ENCODE data around the gene FBXW5.

FBXW5 gene

DNA sequence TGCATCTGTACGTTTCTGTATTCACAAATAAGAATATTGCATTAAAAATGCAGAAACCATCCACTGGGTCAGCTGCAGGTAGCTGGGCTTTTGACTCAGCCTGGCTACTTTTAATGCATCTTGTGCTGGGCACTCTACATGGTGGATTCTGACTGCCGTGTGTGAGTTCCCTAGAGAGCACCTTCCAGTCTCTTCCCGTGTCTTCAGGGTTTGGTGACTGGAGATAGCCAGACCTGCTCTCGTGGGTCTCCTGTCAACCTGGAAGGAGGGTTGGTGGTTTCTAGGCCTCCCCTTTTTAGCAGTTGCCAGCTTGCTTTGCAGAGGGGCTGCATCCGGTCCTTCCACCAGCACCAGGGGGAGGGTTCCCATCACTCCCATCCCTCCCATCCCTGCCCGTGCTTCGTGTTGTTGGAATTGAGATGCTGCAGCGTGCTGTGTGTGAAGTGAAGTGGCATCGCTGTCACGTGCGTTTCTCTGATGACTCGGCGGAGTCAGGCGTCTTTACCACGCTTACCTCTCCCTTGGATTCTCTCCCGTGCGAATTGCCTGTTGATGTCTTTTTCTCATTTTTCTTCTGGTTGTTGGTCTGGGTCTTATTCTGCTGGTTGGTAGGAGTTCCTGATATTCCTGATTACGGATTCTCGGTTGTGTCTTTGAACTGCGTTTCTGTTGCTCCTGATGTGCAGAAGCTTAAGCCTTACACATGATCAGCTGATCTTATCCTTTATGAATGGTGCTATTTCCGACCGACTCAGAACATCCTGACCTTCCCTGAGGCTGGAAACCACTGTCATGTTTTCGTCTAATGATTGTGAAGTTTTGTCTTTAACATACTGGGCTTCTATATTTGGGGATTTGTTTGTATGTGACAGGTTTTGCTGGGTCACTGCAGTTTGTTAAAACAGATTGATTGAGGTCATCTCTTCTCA, 16.9 kb downstream of the FBXW5 start:
- no peak for ATAC-seq

DNA sequence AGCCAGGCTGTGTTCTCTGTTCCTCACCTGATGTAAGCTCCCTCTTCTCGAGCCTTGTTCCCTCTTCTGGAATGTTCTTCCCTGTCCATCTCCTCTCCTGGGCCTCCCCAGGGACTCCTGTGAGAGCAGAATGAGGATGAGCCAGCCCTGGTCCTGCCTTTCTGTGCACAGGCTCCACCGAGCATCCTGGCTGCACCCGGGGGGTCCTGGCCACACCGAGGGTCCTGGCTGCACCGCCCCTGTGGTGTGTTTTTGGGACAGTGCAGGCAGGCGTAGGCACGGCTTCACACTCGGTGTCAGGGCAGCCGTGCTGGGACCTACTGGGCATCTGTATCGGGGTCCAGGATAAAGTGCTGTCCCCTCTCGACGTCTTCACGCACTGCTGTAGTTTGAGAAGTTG, 17.8 kb downstream of the FBXW5 start:
- no peak for ATAC-seq

DNA sequence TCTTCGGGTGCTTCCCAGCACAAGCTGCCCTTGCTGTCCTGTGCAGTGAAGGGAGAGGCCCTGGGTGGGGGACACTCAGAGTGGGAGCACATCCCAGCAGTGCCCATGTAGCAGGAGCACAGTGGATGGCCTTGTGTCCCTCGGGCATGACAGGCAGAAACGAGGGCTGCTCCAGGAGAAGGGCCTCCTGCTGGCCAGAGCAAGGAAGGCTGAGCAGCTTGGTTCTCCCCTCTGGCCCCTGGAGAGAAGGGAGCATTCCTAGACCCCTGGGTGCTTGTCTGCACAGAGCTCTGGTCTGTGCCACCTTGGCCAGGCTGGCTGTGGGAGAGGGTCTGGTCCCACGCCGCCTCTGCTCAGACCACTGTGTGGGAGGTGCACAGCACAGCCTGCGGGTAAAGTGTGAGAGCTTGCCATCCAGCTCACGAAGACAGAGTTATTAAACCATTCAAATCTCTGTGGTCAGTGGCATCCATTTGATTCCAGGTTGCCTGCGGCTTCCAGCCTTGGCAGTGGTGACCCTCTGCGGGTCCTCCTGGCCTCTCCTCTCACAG, 18.3 kb downstream of the FBXW5 start:
- no peak for ATAC-seq

DNA sequence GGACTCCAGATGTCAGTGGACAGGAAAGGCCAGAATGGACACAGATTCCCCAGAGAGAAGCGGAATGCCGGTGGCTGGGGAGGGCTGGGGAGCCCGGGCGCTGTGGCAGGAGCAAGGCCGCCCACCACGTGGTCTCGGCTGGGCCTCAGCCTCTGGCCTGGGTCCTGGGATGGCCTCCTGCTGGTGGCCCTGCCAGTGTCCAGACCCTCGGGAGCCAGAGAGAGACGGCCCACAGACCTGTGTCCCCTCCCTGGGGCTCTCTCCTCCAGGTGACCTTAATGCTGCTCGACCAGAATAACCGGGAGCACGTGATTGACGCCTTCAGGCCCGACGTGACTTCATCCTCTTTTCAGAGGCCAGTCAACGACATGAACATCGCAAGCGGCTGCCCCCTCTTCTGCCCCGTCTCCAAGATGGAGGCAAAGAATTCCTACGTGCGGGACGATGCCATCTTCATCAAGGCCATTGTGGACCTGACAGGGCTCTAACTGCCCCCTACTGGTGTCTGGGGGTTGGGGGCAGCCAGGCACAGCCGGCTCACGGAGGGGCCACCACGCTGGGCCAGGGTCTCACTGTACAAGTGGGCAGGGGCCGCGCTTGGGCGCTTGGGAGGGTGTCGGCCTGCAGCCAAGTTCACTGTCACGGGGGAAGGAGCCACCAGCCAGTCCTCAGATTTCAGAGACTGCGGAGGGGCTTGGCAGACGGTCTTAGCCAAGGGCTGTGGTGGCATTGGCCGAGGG, 19.0 kb downstream of the FBXW5 start:
- ATAC-seq = no peak

DNA sequence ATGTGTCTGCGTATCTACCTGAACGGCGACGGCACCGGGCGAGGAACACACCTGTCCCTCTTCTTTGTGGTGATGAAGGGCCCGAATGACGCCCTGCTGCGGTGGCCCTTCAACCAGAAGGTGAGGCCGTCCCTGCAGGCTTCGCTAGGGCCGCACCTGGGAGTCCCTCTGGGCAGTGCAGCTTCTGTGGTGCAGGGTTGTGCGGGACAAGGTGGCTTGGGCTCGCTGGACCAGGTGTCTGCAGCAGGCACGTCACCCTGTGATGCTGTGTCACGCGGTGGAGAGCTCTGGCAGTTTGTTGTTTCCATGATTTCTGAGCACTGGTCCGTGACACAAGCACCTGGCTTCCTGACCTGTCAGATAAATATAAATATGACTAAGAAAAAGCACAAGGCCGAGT, 20.7 kb downstream of the FBXW5 start:
- ATAC-seq = no peak

DNA sequence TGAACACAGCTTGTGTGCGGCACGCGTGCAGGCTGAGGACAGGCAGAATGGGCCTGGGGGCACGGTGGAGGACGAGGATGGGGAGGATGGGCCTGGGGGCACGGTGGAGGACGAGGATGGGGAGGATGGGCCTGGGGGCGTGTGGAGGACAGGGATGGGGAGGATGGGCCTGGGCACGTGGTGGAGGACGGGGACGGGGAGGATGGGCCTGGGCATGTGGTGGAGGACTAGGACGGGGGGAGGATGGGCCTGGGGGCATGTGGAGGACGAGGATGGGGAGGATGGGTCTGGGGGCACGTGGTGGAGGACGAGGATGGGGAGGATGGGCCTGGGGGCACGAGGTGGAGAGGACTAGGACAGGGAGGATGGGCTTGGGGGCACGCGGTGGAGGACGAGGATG, 22.0 kb downstream of the FBXW5 start:
- ATAC-seq = no peak

DNA sequence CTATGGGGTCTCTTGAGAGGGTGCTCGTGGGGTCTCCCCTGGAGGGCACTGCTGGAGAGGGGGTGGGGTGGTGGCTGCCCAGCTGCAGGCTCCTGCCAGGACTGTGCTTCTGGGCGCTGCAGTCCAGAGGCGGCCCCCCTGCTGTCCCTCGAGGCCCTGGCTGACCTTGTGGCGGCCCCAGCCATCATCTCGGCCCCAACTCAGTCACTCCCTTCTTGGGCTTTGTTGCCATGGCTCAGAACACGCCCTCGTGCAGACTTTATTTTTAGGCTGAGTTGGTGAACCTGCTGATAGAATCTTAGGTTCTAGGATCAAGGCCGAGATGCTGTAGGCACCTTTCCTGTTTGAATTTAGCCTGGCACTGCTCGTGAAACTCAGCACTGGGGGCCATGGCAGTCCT, 22.8 kb downstream of the FBXW5 start:
- no peak for ATAC-seq

DNA sequence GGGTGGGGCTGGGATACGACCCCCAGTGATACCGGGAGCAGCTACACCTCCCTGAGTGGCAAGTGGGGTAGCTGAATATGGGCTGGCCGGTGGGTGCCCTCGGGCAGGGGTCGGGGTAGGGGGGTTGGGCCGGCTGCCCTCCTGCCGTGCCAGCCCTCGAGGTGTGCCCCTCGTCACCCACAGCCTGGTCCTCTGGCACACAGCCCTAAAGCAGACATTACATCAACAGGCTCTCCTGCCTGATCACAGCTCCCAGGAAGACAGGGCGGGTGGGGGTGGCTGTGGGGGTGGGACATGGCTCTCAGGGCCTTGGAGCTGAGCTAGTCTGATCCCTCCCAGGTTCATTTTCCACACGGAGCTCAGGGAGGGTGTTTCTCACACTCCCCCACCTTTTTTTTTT, 23.2 kb downstream of the FBXW5 start:
- no peak for ATAC-seq

DNA sequence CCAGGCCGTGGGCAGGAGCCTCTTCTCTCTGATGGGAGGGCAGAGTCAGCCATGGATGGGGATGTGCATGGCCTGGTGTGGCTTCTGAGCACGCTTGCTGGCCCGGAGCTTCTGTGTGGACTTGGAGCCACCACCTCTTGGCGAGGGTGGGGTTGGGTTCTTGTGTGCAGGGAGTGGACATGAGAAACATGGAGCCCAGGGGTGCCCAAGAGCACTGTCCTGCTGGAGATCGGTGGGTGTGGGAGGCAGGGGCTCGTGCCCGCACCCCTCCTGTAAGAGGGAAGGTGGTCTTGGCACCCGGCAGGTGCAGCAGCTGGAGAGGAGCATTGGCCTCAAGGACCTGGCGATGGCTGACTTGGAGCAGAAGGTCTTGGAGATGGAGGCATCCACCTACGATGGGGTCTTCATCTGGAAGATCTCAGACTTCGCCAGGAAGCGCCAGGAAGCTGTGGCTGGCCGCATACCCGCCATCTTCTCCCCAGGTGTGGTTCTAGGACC, 23.8 kb downstream of the FBXW5 start:
- no peak for ATAC-seq

DNA sequence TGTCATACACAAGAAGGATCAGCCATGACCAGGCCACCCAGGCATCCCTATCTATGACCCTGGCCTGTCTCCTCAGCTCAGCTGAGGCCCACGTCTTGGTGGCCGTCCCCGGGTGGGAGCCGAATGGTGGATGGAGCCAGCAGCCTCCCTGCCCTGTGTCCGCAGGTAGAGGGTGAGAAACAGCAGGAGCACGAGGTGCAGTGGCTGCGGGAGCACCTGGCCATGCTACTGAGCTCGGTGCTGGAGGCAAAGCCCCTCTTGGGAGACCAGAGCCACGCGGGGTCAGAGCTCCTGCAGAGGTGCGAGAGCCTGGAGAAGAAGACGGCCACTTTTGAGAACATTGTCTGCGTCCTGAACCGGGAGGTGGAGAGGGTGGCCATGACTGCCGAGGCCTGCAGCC, 24.5 kb downstream of the FBXW5 start:
- ATAC-seq = no peak

DNA sequence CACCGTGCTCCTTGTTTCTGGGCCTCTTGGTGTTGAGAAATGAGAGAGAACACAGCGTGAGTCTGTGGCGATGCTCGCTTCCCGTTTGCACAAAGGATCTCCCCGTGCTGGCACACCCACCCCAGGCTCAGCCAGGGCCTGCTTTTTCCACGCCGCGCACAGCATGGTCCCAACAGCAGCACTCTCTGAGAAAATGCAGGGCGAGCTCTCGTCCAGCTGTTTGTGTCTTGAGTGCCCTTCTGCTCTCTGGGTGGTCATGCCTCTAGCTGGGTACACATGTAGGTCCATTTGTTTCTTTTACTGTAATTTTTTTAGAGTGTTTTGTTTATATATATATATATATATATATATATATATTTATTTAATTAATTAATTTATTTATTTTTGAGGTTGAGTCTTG, 26.6 kb downstream of the FBXW5 start:
- no peak for ATAC-seq

DNA sequence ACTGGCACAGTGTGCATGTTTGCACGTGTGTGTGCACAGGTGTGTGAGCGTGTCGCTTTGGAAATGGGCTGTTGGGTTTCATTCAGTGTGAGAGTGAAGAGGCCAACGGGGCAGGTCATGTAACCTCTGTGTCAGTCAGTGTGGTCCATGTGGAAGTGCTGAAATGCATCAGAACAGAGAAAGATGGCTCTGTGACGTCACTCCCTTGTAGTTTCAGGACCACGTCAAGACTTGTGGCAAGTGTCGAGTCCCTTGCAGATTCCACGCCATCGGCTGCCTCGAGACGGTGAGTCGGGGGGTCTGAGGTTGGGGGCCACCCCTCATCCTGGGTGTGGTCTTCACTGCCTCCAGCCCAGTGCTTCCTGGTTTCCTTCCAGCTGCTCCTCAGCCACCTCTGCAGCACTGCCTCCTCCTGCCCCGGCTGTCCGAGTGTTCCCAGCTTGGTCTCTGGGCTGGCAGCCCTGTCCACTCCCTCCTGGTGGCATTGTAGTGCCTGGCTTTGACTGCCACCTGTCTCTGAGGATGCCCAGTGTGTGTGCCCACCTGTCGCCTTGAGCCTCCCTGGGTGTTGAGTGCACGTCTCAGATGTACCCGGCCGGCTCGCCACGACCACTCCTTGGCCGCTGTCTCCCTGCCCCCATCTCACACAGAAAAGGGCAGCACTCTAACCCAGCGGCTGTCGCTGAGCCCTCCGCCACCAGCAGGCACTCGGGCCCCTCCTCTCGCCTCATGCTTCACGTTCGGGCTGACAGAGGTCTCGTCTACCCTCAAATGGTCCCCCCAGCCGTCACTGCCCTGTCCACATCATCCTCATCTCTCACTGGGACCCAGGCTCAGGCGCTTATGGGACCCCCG, 28.0 kb downstream of the FBXW5 start:
- no peak for ATAC-seq

DNA sequence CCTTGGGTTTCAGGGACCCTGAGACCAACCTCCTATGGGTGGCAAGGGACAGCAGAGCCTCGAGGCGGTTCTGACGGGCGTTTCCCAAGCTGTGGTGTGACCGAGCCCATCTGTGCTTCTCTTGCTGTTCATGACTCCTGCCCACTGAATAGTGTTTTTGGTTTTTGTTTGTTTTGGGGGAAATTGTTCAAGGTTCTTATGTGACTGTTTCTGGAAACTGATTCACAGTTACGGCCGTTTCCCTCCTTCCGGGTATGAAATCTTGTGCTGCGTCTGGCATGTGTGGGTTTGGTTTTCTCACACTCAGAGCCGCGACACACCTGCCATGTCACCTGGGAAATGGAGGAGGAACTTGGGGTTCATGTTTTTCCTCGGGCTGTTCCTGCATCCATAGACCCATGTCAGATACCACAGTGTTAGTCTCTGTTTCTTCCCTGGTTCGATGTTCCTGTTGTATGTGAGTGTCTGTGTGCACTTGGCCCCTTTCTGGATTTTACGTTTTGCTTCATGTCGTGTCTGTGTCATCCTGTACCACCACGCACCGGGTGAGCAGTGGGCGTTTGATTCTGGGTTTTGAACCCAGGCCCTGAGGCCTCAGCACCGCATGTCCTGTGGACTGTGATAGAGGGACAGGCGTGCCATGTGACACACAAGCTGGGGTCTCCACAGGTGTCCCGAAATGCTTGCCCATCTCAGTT, 28.8 kb downstream of the FBXW5 start:
- ATAC-seq = no peak

DNA sequence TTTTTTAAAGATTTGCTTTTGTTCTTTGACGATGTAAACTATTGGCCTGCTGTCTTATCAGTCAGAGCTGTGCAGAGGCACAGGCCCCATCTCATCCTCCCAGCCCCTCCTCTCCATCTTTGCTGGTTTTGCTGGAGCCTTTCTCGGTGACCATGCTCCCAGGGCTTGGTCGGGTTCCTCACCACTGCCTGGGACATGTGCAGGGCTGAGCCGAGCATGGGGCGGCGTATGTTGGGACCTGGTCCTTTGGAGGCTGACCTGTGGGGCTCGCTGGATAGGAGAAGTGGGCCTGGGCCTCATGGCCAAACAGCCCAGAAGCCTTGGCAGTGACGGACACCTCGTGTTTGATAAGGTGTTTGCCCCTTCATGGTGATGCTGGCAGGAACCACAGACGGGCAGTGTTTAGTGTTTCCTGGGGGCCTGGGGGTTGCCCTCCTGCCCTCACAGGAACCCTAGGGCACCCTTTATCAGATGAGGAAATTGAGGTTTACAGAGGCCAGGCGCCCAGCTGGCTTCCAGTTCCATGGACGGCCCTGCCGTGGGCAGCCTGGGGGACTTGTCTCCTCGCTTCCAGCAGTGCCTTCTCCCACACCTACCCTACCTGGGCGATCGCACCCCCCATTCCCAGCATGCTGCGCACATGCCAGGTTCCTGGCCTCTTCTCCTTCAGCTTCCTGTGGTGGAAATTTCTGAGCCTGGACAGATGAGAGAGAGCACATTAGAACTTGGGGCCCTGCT, 30.7 kb downstream of the FBXW5 start:
- ATAC-seq = no peak

DNA sequence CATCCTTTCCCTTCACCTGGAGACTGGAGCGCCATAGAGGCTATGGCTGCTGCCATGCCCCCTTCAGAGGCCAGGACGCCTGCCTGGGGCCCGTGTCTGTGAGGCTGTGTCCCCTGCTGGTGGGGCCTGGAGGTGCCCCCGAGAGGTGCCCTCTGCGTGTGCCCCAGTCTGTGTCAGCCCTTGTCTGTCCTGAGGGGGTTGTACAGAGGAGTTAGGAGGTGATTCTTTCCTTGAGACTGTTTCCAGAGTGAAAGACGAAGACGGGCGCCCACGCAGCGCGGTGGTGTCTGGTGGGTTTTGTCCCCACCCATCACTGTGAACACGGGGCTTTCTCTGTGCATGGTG, 33.7 kb downstream of the FBXW5 start:
- no peak for ATAC-seq

DNA sequence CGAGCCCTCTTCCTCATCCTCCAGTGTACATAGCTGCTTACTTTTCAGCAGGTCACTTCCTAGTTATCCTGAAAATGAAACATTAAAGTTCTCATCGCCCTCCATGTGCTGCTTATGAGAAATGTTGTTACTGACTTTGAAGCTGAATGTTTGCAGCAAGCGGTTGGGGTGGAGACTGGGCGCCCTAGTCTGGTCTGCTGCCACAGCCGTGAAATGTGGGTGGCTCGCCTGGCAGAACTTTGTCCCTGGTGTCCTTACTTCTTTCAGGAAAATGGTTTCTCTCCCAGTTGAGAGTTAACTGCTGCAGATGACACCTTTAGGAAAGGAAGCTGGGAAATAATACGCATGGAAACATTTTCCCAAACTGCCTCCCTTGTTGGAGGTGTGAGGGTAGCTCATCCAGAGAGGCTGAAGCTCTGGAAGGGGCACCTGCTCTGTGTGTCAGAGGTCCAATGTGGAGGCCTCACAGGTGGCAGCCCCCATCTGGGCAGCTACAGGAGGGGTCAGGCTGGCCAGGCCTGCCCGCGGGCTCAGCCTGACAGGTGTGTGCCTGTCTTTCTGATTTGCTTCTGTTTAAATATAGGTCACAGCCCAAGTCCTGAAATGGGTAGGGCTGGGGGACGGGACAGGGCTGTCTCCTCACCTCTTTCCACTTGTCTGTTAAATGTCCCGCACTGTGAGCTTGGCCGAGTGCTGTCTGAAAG, 34.2 kb downstream of the FBXW5 start:
- no peak for ATAC-seq

DNA sequence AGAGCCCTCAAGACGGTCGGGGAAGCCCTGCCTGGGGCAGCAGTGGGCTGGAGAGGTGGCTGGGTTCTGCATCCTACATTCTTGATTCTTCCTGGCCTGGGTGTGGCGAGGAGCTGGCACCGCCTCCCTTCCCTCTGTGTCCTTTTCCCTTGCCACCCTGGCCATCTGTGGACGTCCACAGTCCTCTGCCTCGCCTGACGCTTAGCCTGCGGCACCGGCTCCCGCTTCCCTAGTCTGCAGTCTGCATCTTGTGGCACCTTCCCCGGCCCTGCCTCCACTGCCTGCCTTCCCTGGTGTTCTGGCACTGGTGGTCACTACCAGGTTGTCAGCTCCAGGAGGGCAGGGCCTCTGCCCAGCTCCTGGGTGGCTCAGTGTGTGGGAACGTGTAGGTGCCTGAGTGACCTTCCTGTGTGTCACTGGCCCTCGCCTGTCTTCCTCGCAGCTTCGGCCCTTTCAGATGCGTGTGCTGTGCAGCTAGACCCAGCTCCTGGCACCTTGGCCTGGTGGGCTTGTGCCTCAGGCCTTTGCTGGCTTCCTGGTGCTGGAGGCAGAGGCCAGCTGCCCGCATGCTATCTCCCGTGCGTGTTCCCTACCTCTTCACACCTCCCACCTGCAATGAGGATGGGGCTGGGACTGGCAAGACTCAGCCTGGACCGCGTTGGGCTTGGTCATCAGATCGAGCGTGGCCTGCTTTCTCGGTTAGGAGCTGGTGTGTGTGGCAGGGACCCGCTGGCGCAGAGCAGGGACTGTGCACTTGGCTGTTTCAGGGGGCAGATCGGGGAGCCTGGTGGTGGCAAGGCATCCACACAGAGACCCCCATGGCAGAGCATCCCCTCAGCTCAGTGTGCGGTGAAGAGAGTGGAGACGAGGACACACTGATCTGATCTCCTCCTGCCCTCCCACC, 37.3 kb downstream of the FBXW5 start:
- no peak for ATAC-seq

DNA sequence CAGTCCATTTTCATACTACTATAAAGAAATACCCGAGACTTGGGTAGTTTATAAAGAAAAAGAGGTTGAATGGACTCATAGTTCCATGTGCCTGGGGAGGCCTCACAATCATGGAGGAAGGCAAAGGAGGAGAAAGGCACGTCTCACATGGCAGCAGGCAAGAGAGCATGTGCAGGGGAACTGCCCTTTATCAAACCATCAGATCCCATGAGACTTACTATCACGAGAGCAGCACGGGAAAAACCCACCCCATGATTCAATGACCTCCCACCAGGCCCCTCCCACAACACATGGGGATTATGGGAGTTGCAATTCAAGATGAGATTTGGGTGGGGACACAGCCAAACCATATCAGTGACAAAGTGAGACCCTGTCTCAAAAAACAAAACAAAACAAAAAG, 38.3 kb downstream of the FBXW5 start:
- ATAC-seq = no peak

DNA sequence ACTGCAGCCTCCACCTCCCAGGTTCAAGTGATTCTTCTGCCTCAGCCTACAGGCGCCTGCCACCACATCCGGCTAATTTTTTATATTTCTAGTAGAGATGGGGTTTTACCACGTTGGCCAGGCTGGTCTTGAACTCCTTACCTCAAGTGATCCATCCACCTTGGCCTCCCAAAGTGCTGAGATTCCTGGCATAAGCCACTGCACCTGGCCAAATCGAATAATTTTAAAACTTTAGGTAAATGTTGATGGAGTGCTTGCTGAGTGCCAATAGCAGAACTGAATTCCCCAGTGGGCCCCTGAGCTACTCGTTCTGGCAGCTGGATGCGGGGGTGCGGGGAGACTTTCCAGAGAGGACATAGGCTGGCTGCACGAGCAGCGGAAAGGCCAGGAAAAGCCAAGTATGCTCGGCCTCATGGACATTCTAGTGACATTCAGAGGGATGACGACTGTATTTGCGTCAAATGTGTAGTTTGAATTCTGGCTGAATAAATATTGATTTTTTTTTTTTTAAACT, 41.4 kb downstream of the FBXW5 start:
- ATAC-seq = no peak

All from activated CD4-positive, CD25-positive, alpha-beta regulatory T cell treated with anti-CD3 and anti-CD28 coated beads, Interleukin-2, amount 50 U/mL, for 24 hours (primary cell).